A673 (cell line): ENCODE data around the gene RNF187.

ENCODE experiments used
- EZH2 ChIP-seq: fragments of 200-600 bp; sonication (generic); IDR thresholded peaks from 2 replicates; pipeline ENCODE4 v1.6.1; 2017; ENCODE audit warnings: borderline replicate concordance, low read depth, mild to moderate bottlenecking, mixed read lengths, antibody characterized with exemption, low read length; ENCODE audit not compliant: poor library complexity, severe bottlenecking
- TF ChIP-seq, protein P1 (sequence below): fragments of 300-800, 200-600 bp; sonication (generic); conservative IDR thresholded peaks from 2 replicates; pipeline ENCODE4 v1.5.1; 2017; ENCODE audit warnings: low read depth, mild to moderate bottlenecking, antibody characterized with exemption, low read length, moderate library complexity, mixed read lengths

DNA sequence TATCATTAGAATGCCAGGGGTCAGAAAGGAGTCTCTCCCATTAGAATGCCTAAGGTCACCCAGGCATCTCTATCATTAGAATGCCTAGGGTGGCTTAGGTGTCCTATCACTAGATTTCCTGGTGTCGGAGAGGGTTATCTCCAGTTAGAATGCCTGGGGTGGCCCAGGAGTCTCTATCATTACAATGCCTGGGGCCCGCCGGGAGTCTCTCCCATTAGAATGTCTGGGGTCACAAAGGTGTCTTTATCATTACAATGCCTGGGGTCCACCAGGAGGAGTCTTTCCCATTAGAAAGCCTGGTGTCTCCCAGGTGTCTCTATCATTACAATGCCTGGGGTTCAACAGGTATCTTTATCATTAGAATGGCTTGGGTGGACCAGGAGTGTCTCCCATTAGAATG lies 56.2 kb downstream of the RNF187 start:
- TF ChIP-seq, protein P1, sequence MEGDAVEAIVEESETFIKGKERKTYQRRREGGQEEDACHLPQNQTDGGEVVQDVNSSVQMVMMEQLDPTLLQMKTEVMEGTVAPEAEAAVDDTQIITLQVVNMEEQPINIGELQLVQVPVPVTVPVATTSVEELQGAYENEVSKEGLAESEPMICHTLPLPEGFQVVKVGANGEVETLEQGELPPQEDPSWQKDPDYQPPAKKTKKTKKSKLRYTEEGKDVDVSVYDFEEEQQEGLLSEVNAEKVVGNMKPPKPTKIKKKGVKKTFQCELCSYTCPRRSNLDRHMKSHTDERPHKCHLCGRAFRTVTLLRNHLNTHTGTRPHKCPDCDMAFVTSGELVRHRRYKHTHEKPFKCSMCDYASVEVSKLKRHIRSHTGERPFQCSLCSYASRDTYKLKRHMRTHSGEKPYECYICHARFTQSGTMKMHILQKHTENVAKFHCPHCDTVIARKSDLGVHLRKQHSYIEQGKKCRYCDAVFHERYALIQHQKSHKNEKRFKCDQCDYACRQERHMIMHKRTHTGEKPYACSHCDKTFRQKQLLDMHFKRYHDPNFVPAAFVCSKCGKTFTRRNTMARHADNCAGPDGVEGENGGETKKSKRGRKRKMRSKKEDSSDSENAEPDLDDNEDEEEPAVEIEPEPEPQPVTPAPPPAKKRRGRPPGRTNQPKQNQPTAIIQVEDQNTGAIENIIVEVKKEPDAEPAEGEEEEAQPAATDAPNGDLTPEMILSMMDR = no peak
- TF ChIP-seq EZH2 = no peak
